Endothelial cell of umbilical vein (primary cell): ENCODE measurements around the gene GJC3. TPM values are rescaled to one million over a fixed set of nuclear protein-coding genes. Genes with fewer than 3 reads are reported as not detected.

Source experiments
- BruUV-seq: library from RNA; stranded (reverse); fragments of 400-500 nt; replicated peaks from 2 replicates; lab custom pipeline; 2021; lab: Mats Ljungman, UMichigan
- CTCF ChIA-PET: fragments of 300-600, 350-600 bp; sonication (Branson Sonifier 250); formaldehyde crosslinking; loops from one replicate; lab custom pipeline; 2021; ENCODE audit warnings: antibody characterized with exemption, inconsistent platforms; lab: Charles Lee
- POLR2A ChIA-PET: fragments of 300-600, 350-600 bp; sonication (Branson Sonifier 250); formaldehyde crosslinking; loops from one replicate; lab custom pipeline; 2021; ENCODE audit warnings: antibody characterized with exemption, inconsistent platforms; lab: Charles Lee
- DNase-seq: peaks from one replicate; pipeline ENCODE4 v3.0.0-alpha.2; 2011; ENCODE audit warnings: low read depth, low spot score
- FAIRE-seq: peaks from 2 replicates; lab custom pipeline; 2011; peaks lifted over from hg19 to GRCh38; lab: Jason Lieb, UNC
- H2AFZ ChIP-seq: 2 replicates; pipeline ENCODE4 v1.6.0; 2012; ENCODE audit warnings: low read depth, low read length, control low read depth, inconsistent platforms
- H3K27ac ChIP-seq: 2 replicates; pipeline ENCODE4 v1.5.1; 2011; ENCODE audit warnings: low read depth, mild to moderate bottlenecking, control low read depth, low read length, moderate library complexity; ENCODE audit not compliant: insufficient read depth
- H3K27me3 ChIP-seq, 2 experiments: 2 replicates each; pipeline versions ENCODE4 v1.6.0 to v1.6.1; 2011; ENCODE audit warnings: low read length in 2 of 2, mixed read lengths in 1 of 2; ENCODE audit not compliant: control insufficient read depth in 2 of 2, insufficient read depth in 2 of 2
- H3K36me3 ChIP-seq, 2 experiments: 2 replicates in 1 of 2; 3 replicates in 1 of 2; pipeline ENCODE4 v1.5.1; 2011; ENCODE audit warnings: low read length in 2 of 2, mild to moderate bottlenecking in 1 of 2, moderate library complexity in 1 of 2; ENCODE audit not compliant: control insufficient read depth in 2 of 2, insufficient read depth in 2 of 2; ENCODE audit errors: extremely low read depth in 1 of 2
- H3K4me1 ChIP-seq: 3 replicates; pipeline ENCODE4 v1.5.1; 2011; ENCODE audit warnings: mild to moderate bottlenecking, low read length; ENCODE audit not compliant: control insufficient read depth, insufficient read depth; ENCODE audit errors: extremely low read depth
- H3K4me2 ChIP-seq: 2 replicates; pipeline ENCODE4 v1.6.1; 2011; ENCODE audit warnings: low read length, control low read depth, mixed read lengths; ENCODE audit not compliant: insufficient read depth
- H3K4me3 ChIP-seq, 3 experiments: fragments of 200-600 bp in 1 of 3; sonication (generic), shearing (Covaris generic) in 1 of 3; replicated peaks in 1 of 3; 2 replicates each; pipeline ENCODE4 v1.5.1; 2011 to 2016; ENCODE audit warnings: control low read depth in 3 of 3, low read length in 3 of 3, mild to moderate bottlenecking in 2 of 3, inconsistent platforms in 1 of 3, low read depth in 1 of 3, moderate library complexity in 1 of 3; ENCODE audit not compliant: insufficient read depth in 1 of 3
- H3K79me2 ChIP-seq: 2 replicates; pipeline ENCODE4 v1.6.0; 2012; ENCODE audit warnings: low read length, inconsistent platforms; ENCODE audit not compliant: control insufficient read depth, insufficient read depth
- H3K9ac ChIP-seq: replicated peaks from 2 replicates; pipeline ENCODE3; 2011; ENCODE audit warnings: low read length, control low read depth; ENCODE audit not compliant: insufficient read depth; ENCODE audit errors: extremely low read depth
- H3K9me1 ChIP-seq: replicated peaks from 3 replicates; pipeline ENCODE4 v1.6.0; 2011; ENCODE audit warnings: mild to moderate bottlenecking, low read length; ENCODE audit not compliant: control insufficient read depth, insufficient read depth; ENCODE audit errors: extremely low read depth
- H3K9me3 ChIP-seq: replicated peaks from 2 replicates; pipeline ENCODE4 v1.5.1; 2012; ENCODE audit warnings: low read length, inconsistent platforms; ENCODE audit not compliant: control insufficient read depth, insufficient read depth
- H4K20me1 ChIP-seq: replicated peaks from 2 replicates; pipeline ENCODE3; 2011; ENCODE audit warnings: mild to moderate bottlenecking, low read length; ENCODE audit not compliant: control insufficient read depth, insufficient read depth; ENCODE audit errors: extremely low read depth
- CTCF ChIP-seq, 2 donors: IDR thresholded peaks; 1 replicate in 1 of 2; 2 replicates in 1 of 2; pipeline ENCODE4 v1.5.1; 2011; ENCODE audit warnings: low read length in 2 of 2, mild to moderate bottlenecking in 2 of 2, moderate library complexity in 2 of 2, control low read depth in 1 of 2, inconsistent platforms in 1 of 2, low read depth in 1 of 2; ENCODE audit not compliant: insufficient read depth in 1 of 2; ENCODE audit errors: extremely low read depth in 1 of 2
- EZH2 ChIP-seq: IDR thresholded peaks from 2 replicates; pipeline ENCODE4 v1.6.1; 2012; ENCODE audit warnings: borderline replicate concordance, low read depth, mild to moderate bottlenecking, moderate library complexity, low read length, inconsistent platforms; ENCODE audit not compliant: severe bottlenecking
- FOS ChIP-seq: IDR thresholded peaks from 2 replicates; pipeline ENCODE4 v1.6.1; 2011; ENCODE audit warnings: mild to moderate bottlenecking, low read length, moderate library complexity, borderline replicate concordance; ENCODE audit not compliant: insufficient read depth
- GATA2 ChIP-seq: IDR thresholded peaks from 2 replicates; pipeline ENCODE4 v1.7.0; 2011; ENCODE audit warnings: low read depth, mild to moderate bottlenecking, moderate library complexity, mixed read lengths, low read length; ENCODE audit not compliant: insufficient read length, insufficient read depth
- JUN ChIP-seq: IDR thresholded peaks from 2 replicates; pipeline ENCODE4 v1.6.1; 2011; ENCODE audit warnings: borderline replicate concordance, low read depth; ENCODE audit not compliant: insufficient read length, insufficient read depth
- MYC ChIP-seq: IDR thresholded peaks from one replicate; pipeline ENCODE4 v1.6.1; 2011; ENCODE audit warnings: mild to moderate bottlenecking, low read depth, low read length
- POLR2A ChIP-seq: IDR thresholded peaks from 2 replicates; pipeline ENCODE4 v1.6.1; 2012; ENCODE audit warnings: low read depth, mild to moderate bottlenecking, control low read depth, low read length
- POLR2AphosphoS5 ChIP-seq: IDR thresholded peaks from 2 replicates; pipeline ENCODE4 v1.6.1; 2012; ENCODE audit warnings: low read depth, mild to moderate bottlenecking, control low read depth, low read length, moderate library complexity; ENCODE audit not compliant: insufficient read depth
- dilution Hi-C: fragments of 300-500 bp; cut with MboI; formaldehyde crosslinking; loops from one replicate; pipeline ENCODE4 v1.15.0; 2019; ENCODE audit warnings: low sequenced_read_pairs; ENCODE audit not compliant: extremely low pct_ligation_motif_present
- intact Hi-C: fragments of 100-400 bp; cut with micrococcal nuclease; formaldehyde crosslinking; loops from one replicate; pipeline ENCODE4 v1.10.0; 2022
- polyA plus RNA-seq, 4 experiments: library from polyadenylated mRNA; depleted of rRNA in 3 of 4; stranded (reverse) in 3 of 4; unstranded in 1 of 4; fragments of >200 nt; gene quantifications; 2 replicates each; pipeline versions ENCODE4 v1.2.1 to v1.2.3, GENCODE V29; 2011 to 2012; ENCODE audit warnings: missing spikeins in 1 of 4
- total RNA-seq: library from RNA; stranded (reverse); gene quantifications from 2 replicates; pipeline ENCODE4 v1.2.3, GENCODE V29; 2021
- TF ChIP-seq, protein P1 (sequence below): IDR thresholded peaks from 2 replicates; pipeline ENCODE4 v1.6.1; 2011; ENCODE audit not compliant: insufficient read depth, insufficient read length

Gene GJC3
- total and polyA plus RNA-seq, 2 donors (not counting 3 experiments of a cell fraction or from before 2014, with no cell fraction given): 0.28 TPM; not detected in 1

GRCh38 chr7:99929730-99930053 is 272 bp upstream of the GJC3 start:
- Histone ChIP-seq H3K36me3 (no peaks in the 10 kb centered on the region), H3K79me2 (no peaks in the 10 kb centered on the region), H3K9me1 (no peaks in the 10 kb centered on the region), H2AFZ (peak overlapping the region; percentile 82), H3K9ac (no peak overlapping the region), H3K4me3 (no peak overlapping the region), H3K9me3 (no peaks in the 10 kb centered on the region), H3K27me3 (peaks cover 12 to 30% of the 10 kb centered on the region in 2 experiments), H3K4me2 (peak overlapping the region; percentile 63), H3K27ac (no peak overlapping the region), H4K20me1 (no peaks in the 10 kb centered on the region), H3K4me1 (peaks cover 13% of the 10 kb centered on the region)
- dilution Hi-C loops: no loop called here
- ChIA-PET CTCF (interaction anchor here (0.7 to 3.9 kb wide), 16 partner anchors 8 to 404 kb away, joined by 3 to 15 read pairs (median 5); partner anchors contain the start of gene TRIM4), POLR2A (interaction anchor here (1.7 kb wide), 1 partner anchor 10 kb away, joined by 7 read pairs; the partner anchor contains the start of gene TRIM4)
- FAIRE-seq: no peak
- DNase-seq: no peak
- TF ChIP-seq CTCF (IDR thresholded peaks at IDR 0.05; ENCODE audit: extremely low read depth in 1 of 2, insufficient read depth in 1 of 2, low read depth in 1 of 2, low read length in 2 of 2): no peak
- TF ChIP-seq POLR2A: no peak
- no peak for TF ChIP-seq GATA2
- TF ChIP-seq, protein P1, sequence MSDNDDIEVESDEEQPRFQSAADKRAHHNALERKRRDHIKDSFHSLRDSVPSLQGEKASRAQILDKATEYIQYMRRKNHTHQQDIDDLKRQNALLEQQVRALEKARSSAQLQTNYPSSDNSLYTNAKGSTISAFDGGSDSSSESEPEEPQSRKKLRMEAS: no peak
- no peak for TF ChIP-seq EZH2
- no peak for TF ChIP-seq MYC
- TF ChIP-seq POLR2AphosphoS5: no peak
- no peak for TF ChIP-seq FOS
- TF ChIP-seq JUN: no peak
- intact Hi-C loops: no loop called here
- no TSS peak for BruUV-seq
